ENCODE measurements around the gene ANKEF1.
"Not testable (repeated sequence)": the region's sequence is repeated elsewhere in the genome, so short reads cannot be mapped to it uniquely, and the experiment has no call there.

ANKEF1 gene

DNA sequence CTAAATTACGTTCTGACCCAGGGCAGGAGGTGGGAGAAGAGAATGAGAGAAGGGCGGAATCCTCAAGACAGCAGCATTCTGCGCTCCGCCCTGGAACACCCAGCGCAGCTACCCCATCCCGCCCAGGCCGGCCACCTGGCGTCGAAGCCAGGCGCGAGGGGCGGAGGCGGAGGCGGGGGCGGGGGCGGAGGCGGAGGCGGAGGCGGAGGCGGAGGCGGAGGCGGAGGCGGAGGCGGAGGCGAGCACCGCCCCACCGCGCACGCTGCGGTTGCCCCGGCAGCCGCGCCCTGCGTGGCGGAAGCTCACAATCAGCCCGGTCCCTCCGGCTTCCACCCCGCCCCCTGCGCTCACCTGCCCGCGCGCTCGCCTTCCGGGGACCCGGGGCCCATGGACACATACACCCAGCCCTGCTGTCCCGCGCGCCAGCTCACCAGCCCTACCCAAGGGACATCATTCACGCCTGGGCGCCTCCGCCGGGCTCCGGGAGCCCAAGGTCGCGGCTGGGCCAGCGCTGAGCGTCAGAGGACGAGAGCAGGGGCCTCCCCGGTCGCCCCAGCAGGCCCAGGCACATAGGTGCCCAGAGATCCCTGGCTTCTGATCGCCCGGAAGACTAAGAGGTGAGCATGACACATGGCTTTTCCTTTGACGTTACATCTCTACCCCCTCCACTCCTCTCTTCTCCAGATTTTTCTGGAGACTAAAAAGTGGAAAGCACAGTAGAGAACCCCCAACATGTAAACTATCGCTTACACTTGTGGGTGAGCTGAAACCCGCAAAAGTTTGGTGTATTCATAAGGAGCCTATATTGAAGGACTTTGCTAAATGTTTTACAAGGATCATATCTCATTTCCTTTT, at the start of gene ANKEF1:
ANKEF1 (plus strand) TSS at position 271 of the 855 bp plus-strand sequence. CDS start 3,315 bp downstream, outside the sequence.
- DNase-seq: peak; percentile 90

DNA sequence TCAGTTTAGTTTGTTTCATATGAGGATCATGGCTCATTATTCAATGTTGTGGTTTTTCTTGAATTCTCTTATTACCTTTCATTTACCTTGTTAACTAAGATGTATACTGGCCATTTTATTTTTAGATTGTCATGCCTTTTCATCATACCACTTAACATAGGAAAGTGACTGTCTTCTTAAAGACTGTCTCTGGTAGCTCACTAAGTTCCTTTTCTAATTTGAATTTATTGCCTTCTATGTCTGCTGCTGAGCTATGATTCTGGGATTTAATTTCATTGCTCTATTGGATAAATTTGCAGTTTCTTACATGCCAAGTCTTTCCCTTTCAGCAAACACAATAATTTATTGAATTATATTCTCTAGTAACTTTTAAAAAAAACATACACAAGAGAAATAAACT, 49.5 kb upstream of the ANKEF1 start:
- no peak for DNase-seq

DNA sequence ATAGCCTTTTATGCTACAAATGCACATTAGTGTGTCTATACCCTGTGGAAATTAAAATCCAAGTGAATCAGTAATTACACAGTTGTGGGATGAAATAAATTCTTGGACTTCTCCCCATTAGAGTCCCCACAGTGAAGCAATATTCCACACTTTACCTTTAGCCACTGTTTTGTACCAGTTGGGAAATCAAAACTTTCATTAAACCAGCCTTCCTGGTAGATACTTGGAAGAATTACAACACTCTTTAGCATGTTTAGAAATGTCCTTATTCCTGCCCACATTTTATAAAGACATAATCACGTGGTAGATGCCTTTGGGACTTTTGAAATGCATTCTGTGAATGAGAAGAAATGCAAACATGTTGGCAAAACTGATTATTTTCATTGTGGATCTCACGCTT, 49.0 kb upstream of the ANKEF1 start:
- no peak for DNase-seq

DNA sequence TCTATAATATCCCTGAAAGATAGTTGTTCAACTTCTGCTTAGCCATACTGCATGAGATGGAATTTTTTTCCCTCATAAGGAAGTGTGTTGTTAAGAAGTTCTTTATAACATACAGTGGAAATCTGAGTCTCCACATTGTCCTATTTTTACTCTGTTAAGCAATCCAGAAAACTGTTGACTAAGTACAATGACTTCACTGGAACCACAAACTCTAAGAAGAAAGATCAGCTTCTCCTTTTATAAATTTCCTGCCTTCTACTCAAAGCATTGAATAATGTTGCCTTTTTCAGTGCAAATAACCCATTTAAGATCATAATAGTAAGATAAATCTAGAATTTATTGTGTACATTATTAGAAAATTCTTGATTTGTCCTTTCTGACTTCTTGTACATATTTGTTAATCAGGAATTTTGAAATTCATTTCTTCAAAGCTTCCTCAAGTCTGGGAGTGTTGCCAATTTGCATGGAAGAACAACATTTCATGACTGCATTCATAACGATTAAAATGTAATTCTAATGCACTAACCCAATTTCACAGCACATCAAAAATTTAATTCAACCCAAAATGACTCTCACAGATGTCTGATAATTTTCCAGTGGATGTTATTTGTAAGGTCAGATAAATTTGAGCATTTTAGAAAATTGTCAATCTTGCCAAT, 45.6 kb upstream of the ANKEF1 start:
- no peak for DNase-seq

DNA sequence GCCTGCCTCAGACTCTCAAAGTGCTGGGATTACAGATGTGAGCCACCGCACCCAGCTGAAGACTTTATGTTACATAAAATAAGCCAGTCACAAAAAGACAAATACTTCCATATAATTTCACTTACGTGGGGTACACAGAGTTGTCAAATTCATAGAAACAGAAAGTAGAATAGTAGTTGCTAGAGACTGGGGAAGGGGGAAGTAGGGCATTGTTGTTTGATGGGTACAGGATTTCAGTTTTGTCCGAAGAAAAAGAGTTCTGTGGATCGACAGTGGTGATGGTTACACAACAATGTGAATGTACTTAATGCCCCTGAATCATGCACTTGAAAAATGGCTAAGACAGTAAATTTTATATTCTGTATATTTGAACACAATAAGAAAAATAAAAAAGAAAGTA, 41.6 kb upstream of the ANKEF1 start:
- no peak for DNase-seq

GRCh38 chr20:9994676-9995075, 40.1 kb upstream of the ANKEF1 start:
- no peak for DNase-seq

DNA sequence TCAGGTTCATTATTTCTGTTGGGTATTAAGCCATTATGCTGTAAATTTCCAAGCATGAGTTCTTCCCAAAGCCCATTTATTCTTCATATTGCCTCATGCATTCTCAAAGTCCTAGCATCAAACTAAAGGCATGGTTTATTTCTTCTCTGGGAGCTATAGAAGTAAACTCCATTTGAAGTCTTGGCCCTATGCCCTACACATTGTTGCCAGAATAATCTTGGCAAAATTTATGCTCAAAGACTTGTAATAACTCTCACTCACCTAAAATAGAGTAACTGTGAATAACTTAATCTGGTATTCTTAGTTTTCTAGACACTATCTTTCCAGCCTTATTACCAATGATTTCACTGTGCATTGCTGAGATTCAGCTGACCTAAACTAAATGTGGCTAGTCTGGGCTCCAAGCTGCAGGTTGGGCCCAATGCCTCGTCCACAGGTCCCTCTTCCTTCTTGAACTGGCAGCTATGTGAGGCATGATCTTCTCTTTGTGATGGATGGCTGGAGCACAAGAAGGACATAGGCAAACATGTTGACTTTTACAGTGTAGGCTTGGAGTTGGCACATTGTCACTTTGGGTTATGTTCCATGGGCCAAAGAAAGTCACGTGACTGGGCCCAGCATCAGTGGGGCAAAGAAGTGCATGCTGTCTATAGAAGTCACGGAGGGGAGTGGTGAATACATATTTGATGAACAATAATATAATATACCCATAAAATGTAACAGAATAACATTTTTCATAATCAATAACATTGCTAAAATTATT, 39.1 kb upstream of the ANKEF1 start:
- DNase-seq: no peak

GRCh38 chr20:9996944-9997343, 37.8 kb upstream of the ANKEF1 start:
- DNase-seq: no peak

DNA sequence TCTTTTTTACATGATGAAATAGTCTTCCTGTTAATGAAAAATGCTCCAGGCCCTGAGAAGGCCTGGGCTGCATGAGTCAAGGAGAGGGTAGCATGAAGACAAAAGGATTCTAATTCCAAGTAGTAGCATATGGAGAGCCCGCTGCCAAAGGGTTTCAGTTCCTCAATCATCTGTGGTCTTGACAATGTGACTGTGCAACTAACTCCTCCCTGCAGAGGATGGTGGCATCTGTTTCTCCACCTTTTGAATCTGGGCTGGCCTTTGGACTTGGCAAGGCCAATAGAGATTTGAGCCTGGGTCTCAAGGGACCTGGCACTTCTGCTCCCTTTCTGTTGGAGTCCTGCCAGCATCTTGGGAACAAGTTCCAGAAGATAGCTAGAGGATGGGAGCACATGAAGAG, 35.1 kb upstream of the ANKEF1 start:
- DNase-seq: no peak

DNA sequence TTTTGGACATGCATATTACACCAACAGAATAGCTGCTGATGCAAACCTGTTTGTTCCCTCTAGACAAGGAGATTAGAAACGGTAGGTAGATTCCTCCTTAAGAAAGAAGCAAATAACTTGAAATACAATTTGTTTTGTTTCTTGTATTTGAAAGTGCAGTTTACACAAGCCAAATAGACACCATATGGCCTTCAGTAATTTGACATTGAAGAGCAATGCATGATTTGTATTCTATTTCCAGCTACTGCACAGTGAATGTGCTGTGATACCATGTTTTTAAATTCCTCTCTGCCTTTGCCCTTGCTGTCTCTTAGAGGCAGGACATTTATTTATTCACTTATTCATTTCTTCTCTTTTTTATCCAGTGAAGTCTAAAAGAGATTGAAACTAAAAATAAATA, 31.9 kb upstream of the ANKEF1 start:
- no peak for DNase-seq

GRCh38 chr20:10004900-10005299, 29.9 kb upstream of the ANKEF1 start:
- no peak for DNase-seq

- no peak for DNase-seq
These were observed 28.9 kb upstream of the ANKEF1 start for GRCh38 chr20:10005885-10006284.

- DNase-seq: no peak
These were observed 28.2 kb upstream of the ANKEF1 start for GRCh38 chr20:10006447-10007090.

DNA sequence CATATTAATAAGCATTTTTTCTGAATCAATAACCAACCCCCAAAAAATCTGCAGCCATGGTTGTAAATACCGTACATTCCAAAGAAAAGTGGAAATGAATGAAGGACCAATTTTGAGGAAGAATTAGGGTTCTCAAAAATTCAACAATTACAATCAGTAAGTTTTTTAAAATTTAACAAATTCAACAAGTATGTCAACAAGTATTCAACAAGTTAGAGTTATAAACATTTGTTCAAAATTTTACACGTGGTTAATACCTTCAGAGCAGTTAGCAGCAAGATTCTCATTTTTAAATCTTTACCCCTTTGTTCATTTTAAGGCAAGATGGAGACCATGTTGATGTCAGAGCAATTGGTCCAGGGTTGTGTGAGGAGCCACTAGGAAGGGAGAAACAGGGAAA, 27.6 kb upstream of the ANKEF1 start:
- DNase-seq: no peak

GRCh38 chr20:10007747-10008146, 27.0 kb upstream of the ANKEF1 start:
- no peak for DNase-seq

GRCh38 chr20:10012464-10012863, 22.3 kb upstream of the ANKEF1 start:
- DNase-seq: no peak

DNA sequence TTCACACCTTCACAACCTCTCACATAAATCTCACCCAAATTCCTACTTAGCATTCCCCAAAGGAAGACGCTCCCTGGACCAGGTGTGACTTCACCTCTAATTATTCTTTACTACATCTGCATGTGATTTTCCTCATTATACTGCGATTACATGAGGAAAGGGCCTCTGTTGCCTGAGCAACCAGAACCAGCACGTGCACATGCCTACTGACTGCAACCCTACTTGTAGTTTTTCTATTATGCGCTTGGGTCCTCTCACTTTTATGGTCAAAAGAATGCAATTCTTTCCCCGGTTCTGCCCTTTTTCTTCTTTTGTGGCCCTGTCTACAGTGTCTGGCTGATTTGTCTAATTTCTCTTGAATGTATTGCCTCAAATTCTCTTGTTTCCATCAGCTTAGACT, 20.4 kb upstream of the ANKEF1 start:
- DNase-seq: no peak

DNA sequence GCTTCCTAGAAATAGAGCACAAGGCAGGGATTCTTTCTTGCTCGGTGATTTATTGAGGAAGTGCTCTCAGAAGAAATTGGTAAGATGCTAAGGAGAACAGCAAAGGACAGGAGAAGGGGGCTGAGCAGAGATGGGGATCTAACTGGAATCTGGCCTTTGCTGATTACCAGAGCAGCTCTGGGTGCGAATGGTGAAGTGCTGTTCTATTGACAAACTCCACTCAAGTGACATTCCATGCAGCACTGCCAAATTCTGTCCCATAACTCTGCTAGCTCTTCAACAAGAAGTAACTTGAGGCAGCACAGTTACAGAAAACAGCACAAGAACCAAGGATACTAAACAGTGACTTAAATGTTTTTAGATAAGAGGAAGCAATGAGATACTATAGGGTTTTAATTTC, 13.8 kb upstream of the ANKEF1 start:
- no peak for DNase-seq

- DNase-seq: no peak
These were observed 12.2 kb upstream of the ANKEF1 start for GRCh38 chr20:10022625-10023024.

DNA sequence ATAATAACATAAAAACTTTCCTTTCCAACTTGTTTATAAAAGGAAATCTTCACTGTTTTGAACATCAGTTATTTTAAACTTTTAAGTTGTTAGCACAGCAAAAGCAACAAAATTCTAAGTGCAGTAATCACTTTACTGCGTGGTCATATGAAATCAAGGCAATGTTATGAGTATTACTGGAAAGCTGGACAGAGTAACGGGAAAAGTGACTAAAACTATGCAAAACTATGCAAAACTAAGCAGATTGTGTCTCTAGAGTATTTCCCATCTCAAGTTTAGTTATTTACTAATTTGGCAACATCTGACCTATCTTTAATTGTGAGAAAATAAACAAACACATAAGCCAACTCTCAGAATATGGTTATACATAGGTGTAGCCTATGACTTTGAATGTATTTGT, 10.9 kb upstream of the ANKEF1 start:
- no peak for DNase-seq

DNA sequence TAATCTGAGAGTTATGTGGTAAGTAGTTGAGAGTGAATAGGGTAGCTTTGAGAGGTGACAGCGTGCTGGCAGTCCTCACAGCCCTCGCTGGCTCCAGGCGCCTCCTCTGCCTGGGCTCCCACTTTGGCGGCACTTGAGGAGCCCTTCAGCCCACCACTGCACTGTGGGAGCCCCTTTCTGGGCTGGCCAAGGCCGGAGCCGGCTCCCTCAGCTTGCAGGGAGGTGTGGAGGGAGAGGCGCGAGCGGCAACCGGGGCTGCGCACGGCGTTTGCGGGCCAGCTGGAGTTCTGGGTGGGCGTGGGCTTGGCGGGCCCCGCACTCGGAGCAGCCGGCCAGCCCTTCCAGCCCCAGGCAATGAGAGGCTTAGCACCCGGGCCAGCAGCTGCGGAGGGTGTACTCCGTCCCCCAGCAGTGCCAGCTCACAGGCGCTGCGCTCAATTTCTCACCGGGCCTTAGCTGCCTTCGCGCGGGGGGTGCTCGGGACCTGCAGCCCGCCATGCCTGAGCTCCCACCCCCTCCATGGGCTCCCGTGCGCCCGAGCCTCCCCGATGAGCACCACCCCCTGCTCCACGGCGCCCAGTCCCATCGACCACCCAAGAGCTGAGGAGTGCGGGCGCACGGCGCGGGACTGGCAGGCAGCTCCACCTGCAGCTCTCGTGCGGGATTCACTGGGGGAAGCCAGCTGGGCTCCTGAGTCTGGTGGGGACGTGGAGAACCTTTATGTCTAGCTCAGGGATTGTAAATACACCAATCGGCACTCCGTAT, 3.2 kb upstream of the ANKEF1 start:
- not testable (repeated sequence) for DNase-seq

DNA sequence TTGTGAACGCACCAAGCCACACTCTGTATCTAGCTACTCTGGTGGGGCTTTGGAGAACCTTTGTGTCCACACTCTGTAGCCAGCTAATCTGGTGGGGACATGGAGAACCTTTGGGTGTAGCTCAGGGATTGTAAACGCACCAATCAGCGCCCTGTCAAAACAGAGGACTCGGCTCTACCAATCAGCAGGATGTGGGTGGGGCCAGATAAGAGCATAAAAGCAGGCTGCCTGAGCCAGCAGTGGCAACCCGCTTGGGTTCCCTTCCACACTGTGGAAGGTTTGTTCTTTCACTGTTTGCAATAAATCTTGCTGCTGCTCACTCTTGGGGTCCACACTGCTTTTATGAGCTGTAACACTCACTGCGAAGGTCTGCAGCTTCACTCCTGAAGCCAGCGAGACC, 2.5 kb upstream of the ANKEF1 start:
- DNase-seq: not testable (repeated sequence)

Data from 8988T (cell line).